ENCODE results near the gene PDC. TPM values are rescaled to one million over a fixed set of nuclear protein-coding genes. Genes with fewer than 3 reads are reported as not detected.

Gene PDC
- total RNA-seq, 1 donor from 2014 or later: not detected

- Mint-ChIP-seq H3K4me3 (ENCODE audit: unreplicated experiment) (no peak overlapping the region), H3K27me3 (ENCODE audit: low read depth) (no peaks in the 10 kb centered on the region), H3K27ac (ENCODE audit: unreplicated experiment) (no peak overlapping the region), H3K9me3 (ENCODE audit: low read depth) (peaks cover 4% of the 10 kb centered on the region), H3K4me1 (ENCODE audit: low read depth) (peaks cover 11% of the 10 kb centered on the region), H3K36me3 (ENCODE audit: low read depth) (no peaks in the 10 kb centered on the region)
- no peak for TF ChIP-seq CTCF (IDR thresholded peaks at IDR 0.05)
- no peak for DNase-seq (ENCODE audit: low spot score)
Measured at GRCh38 chr1:186492531-186493291, 31.8 kb upstream of the PDC start.

DNA sequence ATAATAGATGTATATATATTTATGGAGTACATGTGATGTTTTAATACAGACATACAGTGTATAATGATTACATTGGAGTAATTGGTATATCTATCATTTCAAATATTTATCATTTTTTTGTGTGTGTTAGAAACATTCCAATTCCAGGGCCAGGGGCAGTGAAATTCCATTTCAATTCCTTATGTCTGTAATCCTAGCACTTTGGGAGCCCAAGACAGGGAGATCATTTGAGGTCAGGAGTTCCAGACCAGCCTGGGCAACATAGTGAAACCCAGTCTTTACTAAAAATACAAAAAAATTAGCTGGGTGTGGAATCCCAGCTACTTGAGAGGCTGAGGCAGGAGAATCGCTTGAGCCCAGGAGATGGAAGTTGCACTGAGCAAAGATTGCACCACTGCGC lies 30.4 kb upstream of the PDC start:
- no peak for TF ChIP-seq CTCF (IDR thresholded peaks at IDR 0.05)
- H3K4me3 Mint-ChIP-seq (ENCODE audit: unreplicated experiment): no peak overlapping the region
- peaks cover 4% of the 10 kb centered on the region for H3K9me3 Mint-ChIP-seq (ENCODE audit: low read depth)
- no peak for DNase-seq (ENCODE audit: low spot score)
- no peaks in the 10 kb centered on the region for H3K36me3 Mint-ChIP-seq (ENCODE audit: low read depth)
- H3K27ac Mint-ChIP-seq (ENCODE audit: unreplicated experiment): no peak overlapping the region
- peaks cover 13% of the 10 kb centered on the region for H3K4me1 Mint-ChIP-seq (ENCODE audit: low read depth)
- no peaks in the 10 kb centered on the region for H3K27me3 Mint-ChIP-seq (ENCODE audit: low read depth)

DNA sequence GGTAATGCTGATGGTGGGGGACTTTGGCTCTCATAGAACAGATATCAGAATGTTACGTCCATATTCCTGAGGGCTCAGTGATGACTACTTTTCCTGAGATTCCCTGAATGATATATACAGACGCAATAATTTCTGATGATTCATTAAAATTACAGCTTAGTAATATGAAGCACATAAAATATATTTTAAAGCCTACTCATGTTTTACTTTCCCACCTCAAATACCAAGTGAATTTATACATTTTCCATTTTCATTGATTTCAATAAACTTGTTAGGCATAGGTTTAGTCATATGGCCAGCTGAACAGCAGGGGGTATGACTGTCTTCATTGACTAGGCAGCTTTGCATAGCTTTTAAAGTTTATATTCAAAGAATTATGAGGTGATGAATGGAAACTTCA lies 26.2 kb upstream of the PDC start:
- H3K27me3 Mint-ChIP-seq (ENCODE audit: low read depth): no peaks in the 10 kb centered on the region
- no peak overlapping the region for H3K27ac Mint-ChIP-seq (ENCODE audit: unreplicated experiment)
- H3K4me3 Mint-ChIP-seq (ENCODE audit: unreplicated experiment): no peak overlapping the region
- peaks cover 8% of the 10 kb centered on the region for H3K4me1 Mint-ChIP-seq (ENCODE audit: low read depth)
- H3K9me3 Mint-ChIP-seq (ENCODE audit: low read depth): peaks cover 4% of the 10 kb centered on the region
- TF ChIP-seq CTCF (IDR thresholded peaks at IDR 0.05): peak; percentile 27
- DNase-seq (ENCODE audit: low spot score): no peak
- H3K36me3 Mint-ChIP-seq (ENCODE audit: low read depth): no peaks in the 10 kb centered on the region

GRCh38 chr1:186486061-186486460 lies 25.1 kb upstream of the PDC start:
- Mint-ChIP-seq H3K36me3 (ENCODE audit: low read depth) (no peaks in the 10 kb centered on the region), H3K4me1 (ENCODE audit: low read depth) (peaks cover 8% of the 10 kb centered on the region), H3K4me3 (ENCODE audit: unreplicated experiment) (no peak overlapping the region), H3K27me3 (ENCODE audit: low read depth) (no peaks in the 10 kb centered on the region), H3K9me3 (ENCODE audit: low read depth) (no peaks in the 10 kb centered on the region), H3K27ac (ENCODE audit: unreplicated experiment) (no peak overlapping the region)
- no peak for TF ChIP-seq CTCF (IDR thresholded peaks at IDR 0.05)
- no peak for DNase-seq (ENCODE audit: low spot score)

GRCh38 chr1:186483561-186483960 lies 22.6 kb upstream of the PDC start:
- no peaks in the 10 kb centered on the region for H3K9me3 Mint-ChIP-seq (ENCODE audit: low read depth)
- H3K4me3 Mint-ChIP-seq (ENCODE audit: unreplicated experiment): no peak overlapping the region
- TF ChIP-seq CTCF (IDR thresholded peaks at IDR 0.05): no peak
- H3K4me1 Mint-ChIP-seq (ENCODE audit: low read depth): peaks cover 8% of the 10 kb centered on the region
- H3K27ac Mint-ChIP-seq (ENCODE audit: unreplicated experiment): no peak overlapping the region
- no peaks in the 10 kb centered on the region for H3K27me3 Mint-ChIP-seq (ENCODE audit: low read depth)
- H3K36me3 Mint-ChIP-seq (ENCODE audit: low read depth): no peaks in the 10 kb centered on the region
- DNase-seq (ENCODE audit: low spot score): no peak
